ENCODE data around the gene ASB11. TPM values are rescaled to one million over a fixed set of nuclear protein-coding genes. Genes with fewer than 3 reads are reported as not detected.

Gene ASB11
- total and polyA plus RNA-seq, 10 of the 15 experiments (the other 5 are each of a cell fraction or from before 2014, with no cell fraction given): not detected

DNA sequence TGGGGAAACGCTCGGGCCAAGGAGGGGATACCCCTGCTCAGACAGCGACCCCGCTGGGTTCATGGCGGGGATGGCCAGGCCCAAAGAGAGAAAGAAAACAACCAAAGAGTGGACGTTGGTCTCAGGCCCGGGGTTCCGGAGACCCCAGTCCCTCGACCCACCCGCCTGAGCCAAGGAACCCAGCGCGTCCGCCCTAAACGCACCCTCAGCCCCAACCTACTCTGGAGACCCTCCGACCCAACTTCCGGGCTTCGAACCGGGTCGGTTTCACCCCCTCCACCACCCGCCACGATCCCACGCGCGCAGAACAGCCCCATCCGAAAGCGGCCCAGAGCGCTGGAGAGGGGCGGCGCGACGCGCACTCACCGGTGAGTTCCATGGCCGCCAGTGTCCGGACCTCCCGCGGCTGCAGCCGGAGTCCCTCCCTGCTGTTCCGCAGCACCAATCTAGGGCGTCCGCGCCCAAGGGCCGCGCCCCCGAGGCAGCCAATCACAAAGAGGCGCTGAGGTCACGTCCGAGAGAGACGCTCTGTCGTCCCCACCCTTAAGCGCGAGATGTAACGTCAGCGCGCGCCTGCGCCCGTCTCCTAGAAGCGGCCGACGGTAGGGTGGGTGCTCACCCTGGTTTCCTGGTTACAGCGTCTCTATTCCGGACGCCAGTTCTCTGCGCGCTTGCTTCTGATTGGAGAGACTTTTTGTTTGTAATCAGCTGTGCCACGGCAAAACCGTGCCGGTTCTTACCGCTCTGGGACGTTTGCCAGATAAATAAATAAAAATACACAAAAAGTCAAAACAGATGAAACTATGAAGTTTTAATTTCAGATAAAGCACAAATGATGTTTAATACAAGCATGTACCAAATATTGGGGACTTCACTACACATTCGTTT lies 19.9 kb upstream of the ASB11 start, which contains the start of gene PIGA:
TSS of gene PIGA (minus strand) at position 389 of the 888 bp plus-strand sequence. CDS start 3,593 bp downstream, outside the sequence.
- peak within 1 kb of the TSS; percentile 76 for H2AFZ ChIP-seq (ENCODE audit: control insufficient read depth, low read depth, low read length)
- RAD21 ChIA-PET (ENCODE audit: unreplicated experiment): interaction anchor here (0.7 to 1.7 kb wide), 4 partner anchors 35 to 133 kb away, joined by 3 to 4 read pairs (median 3); no protein-coding TSS in a partner anchor
- CTCF ChIA-PET: interaction anchor here (1.0 kb wide), 1 partner anchor 12 kb away, joined by 4 read pairs; no protein-coding TSS in a partner anchor
- SMC1A ChIA-PET (ENCODE audit: uncharacterized antibody, unreplicated experiment): interaction anchor here (1.0 kb wide), 1 partner anchor 14 kb away, joined by 3 read pairs; no protein-coding TSS in a partner anchor
- no peaks in the 10 kb centered on the region for H3K9me3 ChIP-seq (replicated peaks; ENCODE audit: control insufficient read depth, insufficient read depth, low read length)
- ATAC-seq (peak; percentile 98), DNase-seq (ENCODE audit: low read depth, low spot score) (peak; percentile 82), FAIRE-seq (peak; percentile 97)
- H3K27me3 ChIP-seq (replicated peaks in 1 of 2; ENCODE audit: control insufficient read depth in 2 of 2, insufficient read depth in 2 of 2, low read length in 1 of 2): no peaks in the 10 kb centered on the region
- H3K27ac ChIP-seq (ENCODE audit: control insufficient read depth, insufficient read depth): peak within 1 kb of the TSS; percentile 60
- peak within 1 kb of the TSS; percentile 74 for H3K9ac ChIP-seq (ENCODE audit: control insufficient read depth, insufficient read depth, low read length)
- BruUV-seq (replicated peaks): no TSS peak
- H3K79me2 ChIP-seq (ENCODE audit: control insufficient read depth, insufficient read depth, low read length): peaks cover 14% of the 10 kb centered on the region
- intact Hi-C loops (cut with micrococcal nuclease; ENCODE audit: unreplicated experiment) (no loop called here), in situ Hi-C loops (cut with MboI) (no loop called here)
- H3K4me2 ChIP-seq (ENCODE audit: control insufficient read depth, insufficient read depth): peak within 1 kb of the TSS; percentile 39
- H3K4me1 ChIP-seq (ENCODE audit: control insufficient read depth, insufficient read depth, low read length): no peaks in the 10 kb centered on the region
- H4K20me1 ChIP-seq (ENCODE audit: control insufficient read depth, insufficient read depth): no peaks in the 10 kb centered on the region
- WGBS (ENCODE audit: insufficient coverage, insufficient replicate concordance, low lambda C conversion rate, missing lambda C conversion rate): 49% methylated on average over 47 of the region's 72 CpGs
- peak within 1 kb of the TSS; percentile 76 for H3K4me3 ChIP-seq
- H3K36me3 ChIP-seq (ENCODE audit: control insufficient read depth in 2 of 2, insufficient read depth in 2 of 2, low read length in 1 of 2): peaks cover 0 to 3% of the 10 kb centered on the region in 2 experiments; a peak in 1 of 4 replicates
- POLR2A ChIA-PET: no interaction called here
- TF ChIP-seq, protein P1, sequence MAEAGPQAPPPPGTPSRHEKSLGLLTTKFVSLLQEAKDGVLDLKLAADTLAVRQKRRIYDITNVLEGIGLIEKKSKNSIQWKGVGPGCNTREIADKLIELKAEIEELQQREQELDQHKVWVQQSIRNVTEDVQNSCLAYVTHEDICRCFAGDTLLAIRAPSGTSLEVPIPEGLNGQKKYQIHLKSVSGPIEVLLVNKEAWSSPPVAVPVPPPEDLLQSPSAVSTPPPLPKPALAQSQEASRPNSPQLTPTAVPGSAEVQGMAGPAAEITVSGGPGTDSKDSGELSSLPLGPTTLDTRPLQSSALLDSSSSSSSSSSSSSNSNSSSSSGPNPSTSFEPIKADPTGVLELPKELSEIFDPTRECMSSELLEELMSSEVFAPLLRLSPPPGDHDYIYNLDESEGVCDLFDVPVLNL (IDR thresholded peaks at IDR 0.05; ENCODE audit: low read depth, low read length): peak; percentile 57
- TF ChIP-seq, protein P2, sequence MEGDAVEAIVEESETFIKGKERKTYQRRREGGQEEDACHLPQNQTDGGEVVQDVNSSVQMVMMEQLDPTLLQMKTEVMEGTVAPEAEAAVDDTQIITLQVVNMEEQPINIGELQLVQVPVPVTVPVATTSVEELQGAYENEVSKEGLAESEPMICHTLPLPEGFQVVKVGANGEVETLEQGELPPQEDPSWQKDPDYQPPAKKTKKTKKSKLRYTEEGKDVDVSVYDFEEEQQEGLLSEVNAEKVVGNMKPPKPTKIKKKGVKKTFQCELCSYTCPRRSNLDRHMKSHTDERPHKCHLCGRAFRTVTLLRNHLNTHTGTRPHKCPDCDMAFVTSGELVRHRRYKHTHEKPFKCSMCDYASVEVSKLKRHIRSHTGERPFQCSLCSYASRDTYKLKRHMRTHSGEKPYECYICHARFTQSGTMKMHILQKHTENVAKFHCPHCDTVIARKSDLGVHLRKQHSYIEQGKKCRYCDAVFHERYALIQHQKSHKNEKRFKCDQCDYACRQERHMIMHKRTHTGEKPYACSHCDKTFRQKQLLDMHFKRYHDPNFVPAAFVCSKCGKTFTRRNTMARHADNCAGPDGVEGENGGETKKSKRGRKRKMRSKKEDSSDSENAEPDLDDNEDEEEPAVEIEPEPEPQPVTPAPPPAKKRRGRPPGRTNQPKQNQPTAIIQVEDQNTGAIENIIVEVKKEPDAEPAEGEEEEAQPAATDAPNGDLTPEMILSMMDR (IDR thresholded peaks at IDR 0.05 in 2 of 3, conservative IDR thresholded peaks at IDR 0.05 in 1 of 3; ENCODE audit: control insufficient read depth in 2 of 3, extremely low read depth in 1 of 3, insufficient read depth in 1 of 3, low read depth in 3 of 3, low read length in 3 of 3): no peak
- peak; percentile 72 for TF ChIP-seq NRF1 (conservative IDR thresholded peaks at IDR 0.05; ENCODE audit: low read depth, low read length)
- TF ChIP-seq ASH2L (IDR thresholded peaks at IDR 0.05; ENCODE audit: borderline replicate concordance, low read depth): no peak
- no peak for TF ChIP-seq RBBP5 (conservative IDR thresholded peaks at IDR 0.05)
- TF ChIP-seq MTA2 (IDR thresholded peaks at IDR 0.05; ENCODE audit: low read depth): no peak
- TF ChIP-seq, protein P3, sequence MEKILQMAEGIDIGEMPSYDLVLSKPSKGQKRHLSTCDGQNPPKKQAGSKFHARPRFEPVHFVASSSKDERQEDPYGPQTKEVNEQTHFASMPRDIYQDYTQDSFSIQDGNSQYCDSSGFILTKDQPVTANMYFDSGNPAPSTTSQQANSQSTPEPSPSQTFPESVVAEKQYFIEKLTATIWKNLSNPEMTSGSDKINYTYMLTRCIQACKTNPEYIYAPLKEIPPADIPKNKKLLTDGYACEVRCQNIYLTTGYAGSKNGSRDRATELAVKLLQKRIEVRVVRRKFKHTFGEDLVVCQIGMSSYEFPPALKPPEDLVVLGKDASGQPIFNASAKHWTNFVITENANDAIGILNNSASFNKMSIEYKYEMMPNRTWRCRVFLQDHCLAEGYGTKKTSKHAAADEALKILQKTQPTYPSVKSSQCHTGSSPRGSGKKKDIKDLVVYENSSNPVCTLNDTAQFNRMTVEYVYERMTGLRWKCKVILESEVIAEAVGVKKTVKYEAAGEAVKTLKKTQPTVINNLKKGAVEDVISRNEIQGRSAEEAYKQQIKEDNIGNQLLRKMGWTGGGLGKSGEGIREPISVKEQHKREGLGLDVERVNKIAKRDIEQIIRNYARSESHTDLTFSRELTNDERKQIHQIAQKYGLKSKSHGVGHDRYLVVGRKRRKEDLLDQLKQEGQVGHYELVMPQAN (conservative IDR thresholded peaks at IDR 0.05): peak; percentile 65
- TF ChIP-seq, protein P4, sequence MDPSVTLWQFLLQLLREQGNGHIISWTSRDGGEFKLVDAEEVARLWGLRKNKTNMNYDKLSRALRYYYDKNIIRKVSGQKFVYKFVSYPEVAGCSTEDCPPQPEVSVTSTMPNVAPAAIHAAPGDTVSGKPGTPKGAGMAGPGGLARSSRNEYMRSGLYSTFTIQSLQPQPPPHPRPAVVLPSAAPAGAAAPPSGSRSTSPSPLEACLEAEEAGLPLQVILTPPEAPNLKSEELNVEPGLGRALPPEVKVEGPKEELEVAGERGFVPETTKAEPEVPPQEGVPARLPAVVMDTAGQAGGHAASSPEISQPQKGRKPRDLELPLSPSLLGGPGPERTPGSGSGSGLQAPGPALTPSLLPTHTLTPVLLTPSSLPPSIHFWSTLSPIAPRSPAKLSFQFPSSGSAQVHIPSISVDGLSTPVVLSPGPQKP (IDR thresholded peaks at IDR 0.05; ENCODE audit: low read depth, low read length): no peak
- no peak for TF ChIP-seq ZNF24 (IDR thresholded peaks at IDR 0.05)
- no peak for TF ChIP-seq EED (IDR thresholded peaks at IDR 0.05; ENCODE audit: low read depth)
- TF ChIP-seq DPF2 (IDR thresholded peaks at IDR 0.05): no peak
- peak; percentile 90 for TF ChIP-seq YY1 (IDR thresholded peaks at IDR 0.05; ENCODE audit: low read depth, low read length)
- no peak for TF ChIP-seq TARDBP (IDR thresholded peaks at IDR 0.05; ENCODE audit: borderline replicate concordance)
- TF ChIP-seq SP1 (IDR thresholded peaks at IDR 0.05; ENCODE audit: low read depth, low read length): peak; percentile 77

Measured in GM12878 (cell line).